ENCODE results near the gene ZNF718.
"Not testable (repeated sequence)": the region's sequence is repeated elsewhere in the genome, so short reads cannot be mapped to it uniquely, and the experiment has no call there.

Gene ZNF718

DNA sequence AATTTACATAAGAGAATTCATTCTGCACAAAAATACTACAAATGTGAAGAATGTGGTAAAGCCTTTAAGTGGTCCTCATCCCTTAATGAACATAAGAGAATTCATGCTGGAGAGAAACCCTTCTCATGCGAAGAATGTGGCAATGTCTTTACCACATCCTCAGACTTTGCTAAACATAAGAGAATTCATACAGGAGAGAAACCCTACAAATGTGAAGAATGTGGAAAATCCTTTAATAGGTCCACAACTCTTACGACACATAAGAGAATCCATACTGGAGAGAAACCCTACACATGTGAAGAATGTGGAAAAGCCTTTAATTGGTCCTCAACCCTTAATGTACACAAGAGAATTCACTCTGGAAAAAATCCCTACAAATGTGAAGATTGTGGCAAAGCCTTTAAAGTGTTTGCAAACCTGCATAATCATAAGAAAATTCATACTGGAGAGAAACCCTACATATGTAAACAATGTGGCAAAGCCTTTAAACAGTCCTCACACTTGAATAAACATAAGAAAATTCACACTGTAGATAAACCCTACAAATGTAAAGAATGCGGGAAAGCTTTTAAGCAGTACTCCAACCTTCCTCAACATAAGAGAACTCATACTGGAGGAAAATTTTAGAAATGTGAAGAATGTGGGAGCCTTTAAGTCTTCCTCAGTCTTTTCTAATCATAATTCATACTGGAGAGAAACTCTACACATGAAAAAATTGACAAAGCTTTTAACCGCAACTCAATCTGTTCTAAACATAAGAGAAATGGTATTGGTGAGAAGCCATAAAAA is 37.4 kb downstream of the ZNF718 start:
- DNase-seq: no peak

DNA sequence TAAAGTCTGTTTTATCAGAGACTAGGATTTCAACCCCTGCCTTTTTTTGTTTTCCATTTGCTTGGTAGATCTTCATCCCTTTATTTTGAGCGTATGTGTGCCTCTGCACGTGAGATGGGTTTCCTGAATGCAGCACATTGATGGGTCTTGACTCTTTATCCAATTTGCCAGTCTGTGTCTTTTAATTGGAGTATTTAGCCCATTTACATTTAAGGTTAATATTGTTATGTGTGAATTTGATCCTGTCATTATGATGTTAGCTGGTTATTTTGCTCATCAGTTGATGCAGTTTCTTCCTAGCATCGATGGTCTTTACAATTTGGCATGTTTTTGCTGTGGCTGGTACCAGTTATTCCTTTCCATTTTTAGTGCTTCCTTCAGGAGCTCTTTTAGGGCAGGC is 45.3 kb downstream of the ZNF718 start:
- DNase-seq: not testable (repeated sequence)

DNA sequence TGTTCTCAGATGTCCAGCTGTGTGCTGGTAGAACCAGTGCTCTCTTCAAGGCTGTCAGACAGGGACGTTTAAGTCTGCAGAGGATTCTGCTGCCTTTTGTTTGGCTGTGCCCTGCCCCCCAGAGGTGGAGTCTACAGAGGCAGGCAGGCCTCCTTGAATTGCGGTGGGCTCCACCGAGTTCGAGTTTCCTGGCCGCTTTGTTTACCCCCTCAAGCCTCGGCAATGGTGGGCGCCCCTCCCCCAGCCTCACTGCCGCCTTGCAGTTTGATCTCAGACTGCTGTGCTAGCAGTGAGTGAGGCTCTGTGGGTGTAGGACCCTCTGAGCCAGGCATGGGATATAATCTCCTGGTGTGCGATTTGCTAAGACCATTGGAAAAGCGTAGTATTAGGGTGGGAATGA is 47.0 kb downstream of the ZNF718 start:
- not testable (repeated sequence) for DNase-seq

DNA sequence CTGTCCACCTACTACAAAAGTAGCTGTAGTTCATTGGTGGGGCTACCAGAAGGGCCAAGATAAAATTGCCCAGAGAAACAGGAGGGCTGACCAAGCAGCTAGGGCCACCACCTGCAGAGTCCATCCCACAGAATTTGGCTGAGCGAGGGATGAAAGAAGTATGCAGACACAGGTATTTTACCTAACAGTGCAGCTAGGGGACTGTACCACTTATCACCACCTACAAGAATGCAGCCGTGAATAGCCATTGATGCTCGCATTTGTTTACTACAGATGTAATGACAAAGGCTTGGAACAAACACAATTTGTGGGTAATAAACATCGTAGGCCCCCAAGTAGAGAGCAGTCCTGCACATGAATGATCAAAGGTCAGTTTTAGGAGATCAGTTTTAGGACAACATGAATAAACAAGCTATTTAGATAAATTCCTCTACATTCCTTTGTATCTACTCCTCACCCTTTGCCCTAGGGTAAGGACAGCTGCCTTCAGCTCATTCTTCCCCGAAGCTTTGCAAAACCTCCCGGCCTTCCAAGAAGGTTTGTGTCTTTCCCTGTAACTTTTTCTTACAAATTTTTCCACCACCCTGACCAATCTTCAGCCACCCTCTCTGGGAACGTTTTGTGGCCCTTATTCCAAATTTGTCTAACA is 49.5 kb downstream of the ZNF718 start:
- no peak for DNase-seq

DNA sequence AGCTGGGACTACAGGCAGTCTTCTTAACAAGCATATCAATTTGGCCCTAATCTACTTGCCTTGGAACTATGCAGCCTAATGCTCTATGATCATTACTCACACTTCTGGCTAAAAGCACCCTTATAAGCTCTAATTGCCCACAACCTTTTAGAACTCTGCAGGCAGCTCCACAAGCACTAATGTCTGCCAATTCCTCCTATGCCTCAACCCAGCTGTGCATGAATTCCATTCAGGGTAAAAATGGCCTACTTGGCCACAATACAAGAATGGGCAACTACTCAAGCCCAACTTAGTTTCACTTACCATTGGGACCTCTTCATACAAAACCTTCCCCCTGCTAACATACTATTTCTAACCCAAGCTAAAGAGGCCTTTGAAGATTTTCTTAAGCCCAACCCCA is 51.7 kb downstream of the ZNF718 start:
- DNase-seq: no peak

DNA sequence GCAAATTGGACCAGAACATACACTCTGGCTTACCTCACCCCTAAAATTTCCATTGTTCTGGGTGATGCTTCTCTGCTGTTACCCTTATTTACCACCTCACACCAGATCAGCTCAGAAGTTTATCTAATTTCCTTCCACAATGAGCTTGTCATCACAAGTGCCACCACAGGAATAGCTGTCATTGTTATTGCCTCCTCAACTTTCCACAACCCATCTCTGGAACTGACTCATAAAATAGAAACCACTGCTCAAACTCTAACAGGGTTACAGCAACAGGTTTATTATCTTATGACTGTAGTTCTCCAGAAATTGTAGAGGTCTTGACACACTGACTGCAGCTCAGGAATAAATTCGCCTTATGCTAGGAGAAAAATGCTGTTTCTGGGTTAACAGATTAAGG is 52.7 kb downstream of the ZNF718 start:
- DNase-seq: no peak

DNA sequence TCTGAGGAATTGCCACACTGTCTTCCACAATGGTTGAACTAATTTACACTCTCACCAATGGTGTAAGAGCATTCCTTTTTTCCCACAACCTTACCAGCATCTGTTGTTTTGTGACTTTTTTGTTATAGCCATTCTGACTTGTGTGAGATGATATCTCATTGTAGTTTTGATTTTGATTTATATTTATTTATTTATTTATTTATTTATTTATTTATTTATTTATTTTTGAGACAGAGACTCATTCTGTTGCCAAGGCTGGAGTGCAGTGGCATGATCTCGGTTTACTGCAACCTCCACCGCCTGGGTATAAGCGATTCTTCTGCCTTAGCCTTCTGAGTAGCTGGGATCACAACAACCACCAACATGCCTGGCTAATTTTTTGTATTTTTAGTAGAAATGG is 57.9 kb downstream of the ZNF718 start:
- DNase-seq: not testable (repeated sequence)

DNA sequence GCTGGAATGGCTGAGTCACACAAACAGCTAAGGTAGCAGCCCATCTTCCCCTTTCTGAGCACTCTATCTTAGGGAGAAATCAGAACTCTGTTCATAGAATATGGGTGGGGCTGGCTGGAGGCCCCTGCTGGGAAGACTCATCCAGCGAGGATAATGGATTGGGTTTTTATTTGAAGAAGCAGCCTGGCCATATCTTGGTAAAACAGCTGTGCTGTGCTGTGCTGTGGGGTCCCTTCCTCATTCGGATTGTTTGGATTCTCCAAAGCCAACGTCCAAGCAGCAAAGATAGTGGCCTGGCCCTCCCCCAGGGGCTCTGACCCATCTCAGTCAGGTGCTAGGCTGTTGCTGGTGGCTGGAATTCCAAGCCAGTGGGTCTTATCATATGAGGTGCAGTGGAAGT is 63.8 kb downstream of the ZNF718 start:
- no peak for DNase-seq

DNA sequence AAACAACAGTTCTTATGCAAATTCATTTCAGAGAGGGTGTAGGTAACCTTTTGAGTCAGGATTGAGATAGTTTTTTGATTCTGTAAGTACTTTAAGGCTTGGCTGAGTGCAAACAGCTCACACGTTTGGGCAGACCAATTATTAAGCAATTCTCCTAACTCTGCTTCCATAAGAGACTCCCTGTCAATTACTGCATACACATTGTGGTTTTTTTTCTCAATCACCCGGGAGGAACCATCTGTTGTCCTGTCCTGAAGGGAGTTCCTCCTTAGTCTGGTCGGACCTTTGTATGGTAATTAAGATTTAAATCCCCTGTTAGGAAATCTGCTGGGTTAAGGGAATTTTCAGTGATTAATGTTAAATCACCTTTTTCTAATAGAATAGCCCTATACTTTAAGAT is 70.9 kb downstream of the ZNF718 start:
- DNase-seq: not testable (repeated sequence)

DNA sequence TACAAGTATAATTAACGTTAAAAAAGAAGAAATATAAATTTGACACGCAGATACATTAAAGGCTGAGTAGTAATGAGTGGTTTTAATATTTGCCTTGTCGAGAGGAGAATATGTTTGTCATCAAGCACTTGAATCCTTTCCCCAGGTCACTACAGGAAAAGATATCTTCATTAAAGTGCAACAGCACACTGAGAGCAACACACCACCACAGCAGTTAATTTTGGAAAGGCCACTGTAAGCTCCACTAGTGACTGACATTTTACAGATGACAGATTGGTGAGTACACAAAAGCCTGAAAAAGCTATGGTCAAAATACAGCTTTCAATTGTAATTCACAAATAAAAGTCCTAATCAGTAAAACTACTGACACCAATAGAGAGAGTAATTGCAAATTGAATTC is 76.6 kb downstream of the ZNF718 start:
- DNase-seq: no peak

DNA sequence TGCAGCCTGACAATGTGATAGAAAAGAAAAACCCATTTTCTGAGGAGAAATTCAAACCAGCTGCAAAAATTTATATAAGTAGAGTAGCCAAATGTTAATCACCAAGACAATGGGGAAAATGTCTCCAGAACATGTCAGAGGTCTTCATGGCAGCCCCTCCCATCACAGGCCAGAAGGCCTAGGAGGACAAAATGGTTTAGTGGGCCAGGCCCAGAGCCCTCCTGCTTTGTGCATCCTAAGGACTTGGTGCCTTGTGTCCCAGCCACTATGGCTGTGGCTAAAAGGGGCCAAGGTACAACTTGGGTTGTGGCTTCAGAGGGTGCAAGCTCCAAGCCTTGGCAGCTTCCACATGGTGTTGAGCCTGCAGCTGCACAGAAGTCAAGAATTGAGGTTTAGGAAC is 78.5 kb downstream of the ZNF718 start:
- not testable (repeated sequence) for DNase-seq

DNA sequence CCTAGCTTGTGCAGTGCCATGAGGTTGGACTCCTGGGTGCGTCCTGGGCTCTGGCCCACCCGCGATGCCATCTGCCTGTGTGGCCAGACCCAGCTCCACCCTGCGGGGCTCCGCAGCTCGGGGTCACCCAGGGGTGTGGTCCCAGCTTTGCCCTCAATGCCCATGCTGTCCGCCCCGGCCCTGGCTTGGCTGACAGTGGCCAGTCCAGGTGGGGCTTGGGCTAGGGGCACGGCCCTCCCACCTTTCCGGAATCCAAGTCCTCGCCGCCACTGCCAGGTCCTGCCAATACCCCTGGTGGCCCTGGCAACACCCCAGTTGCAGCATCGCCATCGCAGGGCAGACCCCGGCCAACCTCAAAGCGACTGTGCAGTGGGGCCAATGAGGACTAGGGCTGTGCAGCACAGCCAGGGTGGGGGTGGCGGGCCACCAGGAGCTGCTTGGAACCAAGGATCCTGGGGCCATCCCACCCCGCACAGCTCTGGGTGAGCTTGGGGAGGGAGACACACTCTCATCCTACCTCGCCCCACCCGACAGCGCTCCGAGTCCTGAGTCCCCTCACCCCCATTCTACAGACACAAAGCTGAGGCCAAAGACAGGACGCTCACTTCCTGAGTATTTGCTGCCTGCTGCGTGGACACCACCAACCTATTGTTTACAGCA is 80.9 kb downstream of the ZNF718 start:
- no peak for DNase-seq

DNA sequence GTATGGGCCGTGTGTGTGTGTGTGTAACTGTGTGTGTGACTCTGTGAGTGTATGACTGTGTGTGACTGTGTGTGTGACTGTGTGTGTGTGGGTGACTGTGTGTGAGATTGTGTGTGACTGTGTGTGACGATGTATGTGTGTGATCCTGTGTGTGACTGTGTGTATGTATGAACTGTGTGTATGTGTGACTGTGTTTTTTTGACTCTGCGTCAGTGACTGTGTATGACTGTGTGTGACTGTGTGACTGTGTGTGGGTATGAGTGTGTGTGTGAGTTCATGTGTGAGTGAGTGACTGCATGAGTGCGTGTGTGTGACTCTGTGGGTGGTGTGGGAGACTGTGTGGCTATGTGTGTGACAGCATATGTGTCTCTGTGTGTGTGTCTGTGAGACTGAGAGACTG is 81.8 kb downstream of the ZNF718 start:
- no peak for DNase-seq

DNA sequence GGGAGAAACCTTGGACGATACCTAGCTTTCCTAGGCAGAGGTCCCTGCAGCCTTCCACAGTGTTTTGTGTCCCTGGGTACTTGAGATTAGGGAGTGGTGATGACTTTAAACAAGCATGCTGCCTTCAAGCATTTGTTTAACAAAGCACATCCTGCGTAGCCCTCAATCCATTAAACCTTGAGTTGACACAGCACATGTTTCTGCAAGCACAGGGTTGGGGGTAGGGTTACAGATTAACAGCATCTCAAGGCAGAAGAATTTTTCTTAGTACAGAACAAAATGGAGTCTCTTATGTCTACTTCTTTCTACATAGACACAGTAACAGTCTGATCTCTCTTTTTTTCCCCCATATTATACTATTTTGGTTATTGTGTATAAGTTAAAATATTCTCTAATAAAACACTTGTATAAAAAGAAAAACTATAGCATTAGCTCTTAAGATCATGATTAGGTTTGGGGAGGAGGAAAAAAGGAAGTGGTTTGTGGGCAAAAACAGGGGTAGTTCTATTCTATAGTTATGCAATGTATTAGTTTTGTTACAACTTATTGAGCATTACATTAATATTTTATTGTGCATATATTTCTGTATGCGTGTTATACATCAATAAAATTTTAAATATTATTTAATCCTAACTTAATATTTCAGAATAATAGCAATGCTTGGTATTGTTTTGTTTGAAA is 84.3 kb downstream of the ZNF718 start:
- not testable (repeated sequence) for DNase-seq

DNA sequence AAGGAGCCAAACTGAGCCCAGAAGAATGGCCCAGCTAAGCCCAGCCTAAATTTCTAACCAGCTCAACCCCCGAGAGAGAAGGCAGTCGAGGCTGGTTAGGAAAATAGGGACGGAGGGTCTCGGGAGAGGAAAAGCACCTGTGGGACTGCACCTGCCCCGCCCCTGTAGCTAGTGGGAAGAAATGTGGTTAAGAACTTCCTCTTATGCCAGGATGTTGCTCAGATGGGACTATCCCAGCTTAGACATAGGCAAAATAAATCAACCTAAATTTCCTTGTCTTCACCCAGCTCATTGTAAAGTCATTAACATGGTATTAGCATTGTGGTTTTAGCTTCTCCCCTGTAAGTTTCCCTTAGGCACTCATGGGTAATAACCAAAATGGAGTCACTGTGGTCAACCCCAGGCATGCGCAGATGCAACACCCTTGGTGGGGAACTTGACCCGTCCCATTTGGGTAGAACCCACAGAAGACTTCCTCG is 86.8 kb downstream of the ZNF718 start:
- no peak for DNase-seq

DNA sequence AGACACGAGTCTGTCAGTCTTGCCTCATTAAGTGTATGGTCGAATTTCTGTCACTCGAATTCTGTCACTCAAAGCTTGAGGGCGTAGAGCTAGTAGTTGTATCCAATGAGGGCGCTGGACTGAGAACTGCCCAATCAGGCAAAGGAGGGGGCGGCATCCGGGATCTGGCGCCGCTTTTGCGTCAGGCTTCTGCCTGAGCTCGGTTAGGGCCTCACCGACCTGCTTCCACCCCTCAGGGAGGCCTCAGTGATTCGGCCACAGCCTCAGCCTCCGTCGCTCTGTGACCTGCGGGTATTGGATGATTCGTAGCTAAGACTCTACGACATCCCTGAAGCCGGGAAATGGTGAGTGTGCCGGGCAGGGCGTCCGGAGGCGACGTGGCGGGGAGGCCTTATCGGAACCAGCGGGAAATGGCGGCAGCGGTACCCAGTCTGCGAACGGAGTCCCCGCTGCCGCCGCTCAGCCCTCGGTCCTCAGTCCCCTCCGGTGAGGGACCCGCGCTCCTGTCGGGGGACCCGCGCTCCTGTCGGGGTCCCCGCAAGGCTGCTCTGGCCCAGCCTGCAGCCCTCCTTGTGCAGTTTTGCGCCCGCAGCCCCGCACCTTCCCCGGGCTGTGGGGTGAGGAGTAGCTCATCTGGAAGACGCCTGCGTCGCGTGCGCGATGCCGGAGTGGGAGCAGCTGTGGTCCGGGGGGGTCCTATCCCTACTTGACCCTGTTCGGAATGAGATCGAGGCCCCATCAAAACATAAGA is 88.3 kb downstream of the ZNF718 start:
- DNase-seq: no peak

DNA sequence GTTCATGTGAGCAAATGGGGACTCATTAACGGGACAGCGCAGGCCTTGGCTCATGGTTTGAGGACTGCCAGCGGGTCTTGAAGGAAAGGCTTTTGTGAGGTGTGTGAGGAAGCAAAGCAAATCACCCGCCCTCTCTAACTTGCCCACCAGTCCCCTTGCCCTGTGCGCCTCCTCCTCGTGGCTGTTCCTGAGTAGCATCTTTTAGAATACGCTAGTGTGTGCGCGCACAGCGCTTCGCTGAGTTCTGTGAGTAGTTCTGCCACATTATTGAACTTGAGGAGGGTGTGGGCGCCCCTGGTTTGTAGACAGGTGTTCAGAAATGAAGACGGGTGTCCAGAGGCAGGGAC is 88.9 kb downstream of the ZNF718 start:
- DNase-seq: not testable (repeated sequence)
